A549 (cell line): ENCODE data around the gene CD99.

ENCODE experiments used
- POLR2A ChIP-seq: IDR thresholded peaks from 2 replicates; pipeline ENCODE4 v1.6.1; 2012; ENCODE audit warnings: mild to moderate bottlenecking, low read length
- TF ChIP-seq, protein P1 (sequence below): fragments of >200 bp; sonication (Bioruptor Twin); formaldehyde crosslinking; IDR thresholded peaks from 3 replicates; pipeline ENCODE4 v1.5.1; 2016

DNA sequence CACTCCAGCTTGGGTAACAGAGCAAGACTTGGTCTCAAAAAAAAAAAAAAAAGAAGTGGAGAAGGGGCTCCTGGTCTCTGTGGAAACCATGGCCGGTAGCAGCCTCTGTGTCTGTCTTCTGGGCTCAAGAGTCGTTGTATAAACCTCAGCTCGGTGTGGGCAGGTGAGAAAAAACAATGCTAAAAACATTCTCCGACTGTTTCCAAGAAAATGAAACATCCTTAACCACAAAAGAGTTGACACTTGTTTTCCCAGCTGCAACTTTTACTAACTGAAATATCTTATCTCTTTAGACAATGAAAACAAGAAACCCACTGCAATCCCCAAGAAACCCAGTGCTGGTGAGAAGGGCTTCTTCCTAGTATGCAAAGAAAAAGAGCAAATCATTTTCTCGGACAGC lies 26.2 kb downstream of the CD99 start:
- TF ChIP-seq, protein P1, sequence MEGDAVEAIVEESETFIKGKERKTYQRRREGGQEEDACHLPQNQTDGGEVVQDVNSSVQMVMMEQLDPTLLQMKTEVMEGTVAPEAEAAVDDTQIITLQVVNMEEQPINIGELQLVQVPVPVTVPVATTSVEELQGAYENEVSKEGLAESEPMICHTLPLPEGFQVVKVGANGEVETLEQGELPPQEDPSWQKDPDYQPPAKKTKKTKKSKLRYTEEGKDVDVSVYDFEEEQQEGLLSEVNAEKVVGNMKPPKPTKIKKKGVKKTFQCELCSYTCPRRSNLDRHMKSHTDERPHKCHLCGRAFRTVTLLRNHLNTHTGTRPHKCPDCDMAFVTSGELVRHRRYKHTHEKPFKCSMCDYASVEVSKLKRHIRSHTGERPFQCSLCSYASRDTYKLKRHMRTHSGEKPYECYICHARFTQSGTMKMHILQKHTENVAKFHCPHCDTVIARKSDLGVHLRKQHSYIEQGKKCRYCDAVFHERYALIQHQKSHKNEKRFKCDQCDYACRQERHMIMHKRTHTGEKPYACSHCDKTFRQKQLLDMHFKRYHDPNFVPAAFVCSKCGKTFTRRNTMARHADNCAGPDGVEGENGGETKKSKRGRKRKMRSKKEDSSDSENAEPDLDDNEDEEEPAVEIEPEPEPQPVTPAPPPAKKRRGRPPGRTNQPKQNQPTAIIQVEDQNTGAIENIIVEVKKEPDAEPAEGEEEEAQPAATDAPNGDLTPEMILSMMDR: no peak
- no peak for TF ChIP-seq POLR2A
